A549 (cell line): ENCODE results near the gene KHDC4.

ENCODE experiments used
- CTCF ChIP-seq: fragments of >200 bp; sonication (Bioruptor Twin); formaldehyde crosslinking; IDR thresholded peaks from 3 replicates; pipeline ENCODE4 v1.5.1; 2016
- MAX ChIP-seq: IDR thresholded peaks from 2 replicates; pipeline ENCODE4 v1.6.1; 2012
- POLR2A ChIP-seq: IDR thresholded peaks from 2 replicates; pipeline ENCODE4 v1.6.1; 2012; ENCODE audit warnings: mild to moderate bottlenecking, low read length
- POLR2AphosphoS2 ChIP-seq: conservative IDR thresholded peaks from 2 replicates; pipeline ENCODE4 v1.6.1; 2012; ENCODE audit warnings: low read length, improper control_type of control experiment, inconsistent platforms
- REST ChIP-seq: fragments of 200-600 bp; sonication (generic); IDR thresholded peaks from 2 replicates; pipeline ENCODE4 v1.6.1; 2016; ENCODE audit warnings: antibody characterized with exemption, mild to moderate bottlenecking, moderate library complexity
- RFX5 ChIP-seq: fragments of 450-650 bp; IDR thresholded peaks from 2 replicates; pipeline ENCODE4 v1.7.1; 2014; ENCODE audit warnings: antibody characterized with exemption, mild to moderate bottlenecking, moderate library complexity

- TF ChIP-seq POLR2AphosphoS2 (no peak), CTCF (no peak), POLR2A (no peak), RFX5 (no peak), MAX (no peak), REST (no peak)
Measured at GRCh38 chr1:155889566-155889965, 44.6 kb downstream of the KHDC4 start.
